Muscle of arm (tissue), 12 donors: ENCODE measurements around the gene PSMB9. TPM values are rescaled to one million over a fixed set of nuclear protein-coding genes. Genes with fewer than 3 reads are reported as not detected.

ENCODE experiments used
- DNase-seq: peaks from one replicate; pipeline ENCODE4 v3.0.0-alpha.2; 2013
- polyA plus RNA-seq, 12 donors: library from polyadenylated mRNA; unstranded; fragments of 120-200 nt; gene quantifications; one replicate each; pipeline ENCODE4 v1.2.1, GENCODE V29; 2013; ENCODE audit not compliant: insufficient read length in 12 of 12

Gene PSMB9
- polyA plus RNA-seq, 12 donors: 2.5 to 27.2 (median 4.4) TPM; not detected in 1

GRCh38 chr6:32838114-32838958, 15.7 kb upstream of the PSMB9 start, which contains the start of gene TAP2:
Gene TAP2 (minus strand): TSS chr6:32838739. CDS start chr6:32838233, 506 bp downstream.
- DNase-seq: peak; percentile 97

GRCh38 chr6:32839356-32839755, 14.6 kb upstream of the PSMB9 start:
- no peak for DNase-seq

- no peak for DNase-seq
These were observed 13.3 kb upstream of the PSMB9 start for GRCh38 chr6:32840604-32841246.

GRCh38 chr6:32842021-32842650, 11.9 kb upstream of the PSMB9 start:
- DNase-seq: no peak

- no peak for DNase-seq
These were observed 11.3 kb upstream of the PSMB9 start for GRCh38 chr6:32842690-32843089.

- no peak for DNase-seq
These were observed 10.5 kb upstream of the PSMB9 start for GRCh38 chr6:32843331-32843978.

GRCh38 chr6:32843979-32844838, 9.8 kb upstream of the PSMB9 start, which contains the start of gene PSMB8:
Gene PSMB8 (minus strand): TSS chr6:32844047. CDS start chr6:32843996, 51 bp downstream.
- peak; percentile 95 for DNase-seq

- no peak for DNase-seq
These were observed 9.1 kb upstream of the PSMB9 start for GRCh38 chr6:32844839-32845383.

GRCh38 chr6:32845384-32845884, 8.6 kb upstream of the PSMB9 start:
- DNase-seq: no peak

GRCh38 chr6:32847004-32847403, 7.0 kb upstream of the PSMB9 start:
- no peak for DNase-seq

- DNase-seq: no peak
These were observed 6.2 kb upstream of the PSMB9 start for GRCh38 chr6:32847795-32848194.

GRCh38 chr6:32849126-32849525, 4.9 kb upstream of the PSMB9 start:
- no peak for DNase-seq

GRCh38 chr6:32851025-32851424, 3.0 kb upstream of the PSMB9 start:
- no peak for DNase-seq

GRCh38 chr6:32852018-32852843, 1.8 kb upstream of the PSMB9 start:
- DNase-seq: no peak

- no peak for DNase-seq
These were observed 1.0 kb upstream of the PSMB9 start for GRCh38 chr6:32852844-32853540.

- DNase-seq: peak; percentile 52
These were observed 585 bp downstream of the PSMB9 start for GRCh38 chr6:32854376-32855178.

- DNase-seq: no peak
These were observed 1.6 kb downstream of the PSMB9 start for GRCh38 chr6:32855467-32856174.
